ENCODE measurements around the gene WDR59.
A peak's percentile ranks its signal among the peaks of the same experiment; 100 is the strongest.
"Not testable (repeated sequence)": the region's sequence is repeated elsewhere in the genome, so short reads cannot be mapped to it uniquely, and the experiment has no call there.

WDR59 gene

GRCh38 chr16:74984529-74985296 lies at the start of gene WDR59:
WDR59 (minus strand) TSS chr16:74985123; CDS start chr16:74985017, 106 bp downstream.
- peak; percentile 100 for DNase-seq (ENCODE audit: low read depth)

- no peak for DNase-seq (ENCODE audit: low read depth)
Measured at GRCh38 chr16:75032655-75033054, 47.7 kb upstream of the WDR59 start.

DNA sequence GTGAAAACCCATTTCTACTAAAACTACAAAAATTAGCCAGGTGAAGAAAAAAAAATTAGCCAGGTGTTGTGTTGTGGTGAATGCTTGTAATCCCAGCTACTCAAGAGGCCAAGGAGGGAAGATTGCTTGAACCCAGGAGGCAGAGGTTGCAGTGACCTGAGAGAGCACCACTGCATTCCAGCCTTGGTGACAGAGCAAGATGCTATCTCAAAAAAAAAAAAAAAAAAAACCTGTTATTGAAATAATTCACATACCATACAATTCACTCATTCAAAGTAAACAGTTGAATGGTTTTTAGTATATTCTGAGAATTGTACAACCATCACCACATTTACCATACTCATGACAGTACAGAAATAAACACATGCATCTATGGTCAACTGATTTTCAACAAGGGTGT lies 44.9 kb upstream of the WDR59 start:
- peak; percentile 78 for DNase-seq (ENCODE audit: low read depth)

GRCh38 chr16:75028544-75029135 lies 43.7 kb upstream of the WDR59 start:
- no peak for DNase-seq (ENCODE audit: low read depth)

DNA sequence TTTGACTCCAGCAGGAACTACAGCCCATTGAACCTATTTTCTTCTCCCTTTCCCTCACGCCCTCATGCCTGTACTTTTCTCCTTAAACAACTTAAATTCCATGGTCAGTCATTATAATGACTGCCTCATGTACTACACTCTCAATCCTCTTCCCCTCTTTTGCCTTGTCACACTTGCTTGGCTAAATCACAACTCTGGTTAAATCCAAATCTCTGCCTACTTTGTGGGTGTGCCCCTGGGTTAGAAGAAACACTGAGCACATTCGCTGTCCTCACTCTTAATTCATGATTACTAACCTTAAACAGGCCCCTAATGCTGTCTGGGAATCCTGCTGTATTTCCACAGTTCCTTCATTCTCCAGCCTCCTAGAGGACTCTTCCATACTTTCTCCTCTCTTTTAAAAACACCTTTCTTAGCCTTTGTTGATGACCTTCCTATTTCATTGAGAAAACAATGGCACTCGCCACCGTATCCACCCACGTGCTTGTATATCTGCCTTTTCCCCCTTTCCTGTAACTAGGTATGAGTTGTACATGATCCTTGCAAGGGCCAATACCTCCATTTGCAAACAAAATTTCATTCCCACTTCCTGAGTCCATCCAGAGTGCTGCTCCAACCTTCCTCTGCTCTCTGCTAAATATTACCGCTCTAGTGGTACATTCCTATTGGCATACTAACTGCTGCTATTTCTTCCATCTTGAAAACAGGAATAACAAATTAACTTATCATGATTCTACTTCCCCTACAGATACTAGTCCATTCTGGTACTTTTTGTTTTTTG lies 42.8 kb upstream of the WDR59 start:
- DNase-seq (ENCODE audit: low read depth): no peak

DNA sequence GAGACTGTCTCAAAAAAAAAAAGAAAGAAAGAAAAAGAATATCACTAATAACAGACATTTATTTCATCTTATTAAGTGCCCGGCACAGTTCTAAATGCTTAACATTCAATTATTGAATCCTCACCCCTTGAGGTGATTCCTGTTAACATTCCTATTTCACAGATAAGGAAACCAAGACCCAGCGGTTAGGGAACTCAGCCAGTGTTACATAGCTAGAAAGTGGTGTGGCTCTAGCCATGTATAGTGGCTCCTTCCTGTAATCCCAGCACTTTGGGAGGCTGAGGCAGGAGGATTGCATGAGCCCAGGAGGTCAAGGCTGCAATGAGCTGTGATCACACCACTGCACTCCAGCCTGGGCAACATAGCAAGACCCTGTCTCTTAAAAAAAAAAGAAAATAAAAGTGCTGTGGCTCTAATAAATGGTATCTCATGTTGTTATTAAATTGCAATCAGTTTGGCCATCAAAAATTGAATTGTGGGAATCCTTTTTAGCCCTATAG lies 42.0 kb upstream of the WDR59 start:
- no peak for DNase-seq (ENCODE audit: low read depth)

- DNase-seq (ENCODE audit: low read depth): peak; percentile 93
Measured at GRCh38 chr16:75026239-75026891, 41.4 kb upstream of the WDR59 start.

DNA sequence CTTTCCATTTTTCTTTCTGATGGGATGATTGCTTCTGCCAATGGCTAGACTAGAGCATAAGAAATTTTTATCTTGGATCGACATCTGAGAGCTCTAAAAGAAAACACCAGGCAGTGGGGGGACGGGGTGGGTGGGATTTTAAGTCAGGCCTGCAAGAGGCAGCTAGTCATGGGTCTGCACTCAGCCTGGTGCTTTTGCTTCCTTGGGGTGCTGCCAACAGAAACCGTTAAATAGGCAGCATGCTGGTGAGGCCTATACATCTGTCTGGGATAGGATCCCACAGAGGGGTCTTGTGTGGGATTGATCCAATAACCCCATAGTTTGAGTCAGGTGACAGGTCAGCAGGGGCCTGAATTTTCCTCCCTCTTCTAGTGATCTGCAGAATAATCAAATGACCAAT lies 40.8 kb upstream of the WDR59 start:
- DNase-seq (ENCODE audit: low read depth): no peak

GRCh38 chr16:75024594-75024993 lies 39.7 kb upstream of the WDR59 start:
- DNase-seq (ENCODE audit: low read depth): no peak

DNA sequence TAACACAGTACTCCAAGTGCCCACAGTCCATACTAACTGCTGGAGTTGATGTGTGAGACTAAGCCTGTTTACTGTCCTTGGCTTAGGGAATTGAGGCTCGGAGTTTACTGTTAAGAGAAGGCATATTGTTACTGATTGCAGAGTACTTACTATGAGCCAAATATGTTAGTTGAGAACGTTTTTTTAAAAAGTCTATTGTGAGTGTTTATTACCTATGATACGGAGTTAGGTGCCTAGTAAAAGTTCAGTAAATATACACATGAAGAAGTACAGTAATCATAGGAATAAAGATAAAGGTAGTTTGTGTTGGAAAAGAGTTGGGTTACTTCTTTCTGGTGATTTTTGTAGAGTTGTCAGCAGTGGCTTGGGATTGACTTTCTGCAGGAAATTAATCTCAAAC lies 39.3 kb upstream of the WDR59 start:
- DNase-seq (ENCODE audit: low read depth): no peak

DNA sequence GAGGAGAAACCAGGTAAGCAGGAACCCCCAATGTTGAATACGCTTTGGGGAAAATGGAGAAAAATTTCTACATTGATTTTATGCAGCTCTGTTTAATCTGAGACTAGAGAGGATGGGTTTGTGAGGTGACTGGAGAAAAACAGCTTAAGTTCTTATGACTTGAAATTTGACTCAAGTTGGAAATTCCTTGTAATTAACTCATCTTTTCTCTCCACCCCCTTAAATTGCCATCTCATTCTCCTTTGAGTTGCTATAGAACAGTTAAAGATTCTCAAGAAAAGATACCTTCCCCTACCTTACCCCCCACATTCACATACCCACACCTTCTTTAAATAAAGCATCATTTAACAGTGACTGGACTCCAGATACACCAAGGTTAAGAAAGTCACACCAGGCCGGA lies 38.1 kb upstream of the WDR59 start:
- DNase-seq (ENCODE audit: low read depth): no peak

DNA sequence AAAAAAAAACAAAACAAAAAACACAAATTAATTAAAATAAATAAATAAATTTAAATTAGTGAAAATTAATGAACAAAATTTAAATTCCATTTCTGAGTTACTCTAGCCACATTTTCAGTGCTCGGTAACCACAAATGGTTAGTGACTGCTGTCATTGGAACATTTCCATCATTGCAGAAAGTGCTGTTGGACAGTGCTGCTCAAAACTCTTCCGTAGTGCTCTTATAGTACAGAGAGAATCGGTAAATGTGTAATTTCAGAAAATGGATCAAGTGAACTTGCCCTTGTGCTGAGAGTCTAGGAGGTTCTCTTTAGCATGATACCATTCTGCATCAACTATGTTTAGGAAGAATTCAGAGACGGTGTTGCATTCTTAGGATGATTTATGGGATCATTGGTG lies 37.6 kb upstream of the WDR59 start:
- DNase-seq (ENCODE audit: low read depth): no peak

- DNase-seq (ENCODE audit: low read depth): no peak
Measured at GRCh38 chr16:75021410-75021809, 36.5 kb upstream of the WDR59 start.

GRCh38 chr16:75019586-75019985 lies 34.7 kb upstream of the WDR59 start:
- no peak for DNase-seq (ENCODE audit: low read depth)

GRCh38 chr16:75019007-75019406 lies 34.1 kb upstream of the WDR59 start:
- DNase-seq (ENCODE audit: low read depth): no peak

GRCh38 chr16:75017670-75018525 lies 33.0 kb upstream of the WDR59 start:
- DNase-seq (ENCODE audit: low read depth): no peak

GRCh38 chr16:75016451-75017081 lies 31.6 kb upstream of the WDR59 start:
- DNase-seq (ENCODE audit: low read depth): not testable (repeated sequence)

- DNase-seq (ENCODE audit: low read depth): no peak
Measured at GRCh38 chr16:75014318-75014717, 29.4 kb upstream of the WDR59 start.

- not testable (repeated sequence) for DNase-seq (ENCODE audit: low read depth)
Measured at GRCh38 chr16:75013123-75013522, 28.2 kb upstream of the WDR59 start.

GRCh38 chr16:75012380-75013081 lies 27.6 kb upstream of the WDR59 start:
- DNase-seq (ENCODE audit: low read depth): no peak
